Body of pancreas (tissue), 4 donors: Measurements from ENCODE around the gene MIB2. TPM values are rescaled to one million over a fixed set of nuclear protein-coding genes. Genes with fewer than 3 reads are reported as not detected.
A peak's percentile ranks its signal among the peaks of the same experiment; 100 is the strongest.

Experiments
- ATAC-seq: fragments of 150-250 bp; one replicate; pipeline ENCODE4 v1.9.1; 2016
- DNase-seq, 4 donors: peaks; one replicate each; pipeline ENCODE4 v3.0.0-alpha.2; 2019
- H3K27ac ChIP-seq, 4 donors: fragments of 200-600 bp; sonication (generic); 1 replicate in 3 of 4; 2 replicates in 1 of 4; pipeline versions ENCODE4 v1.5.1 to v1.6.1; 2016 to 2019; ENCODE audit warnings: mild to moderate bottlenecking in 1 of 4, mixed read lengths in 1 of 4, moderate library complexity in 1 of 4
- H3K27me3 ChIP-seq, 2 donors: fragments of 200-600 bp; sonication (generic); one replicate each; pipeline ENCODE4 v1.6.0; 2016; ENCODE audit warnings: mild to moderate bottlenecking in 1 of 2
- H3K36me3 ChIP-seq, 2 donors: fragments of 200-600 bp; sonication (generic); replicated peaks in 1 of 2; 2 replicates each; pipeline ENCODE4 v1.5.1; 2016; ENCODE audit warnings: low read depth in 2 of 2; ENCODE audit not compliant: insufficient read depth in 1 of 2
- H3K4me1 ChIP-seq: fragments of 200-600 bp; sonication (generic); one replicate; pipeline ENCODE4 v1.6.0; 2016
- H3K4me3 ChIP-seq, 2 donors: fragments of 200-600 bp; sonication (generic); 1 replicate in 1 of 2; 2 replicates in 1 of 2; pipeline ENCODE4 v1.5.1; 2016 to 2019
- H3K9me3 ChIP-seq, 3 donors: fragments of 200-600 bp; sonication (generic); 1 replicate in 2 of 3; 2 replicates in 1 of 3; pipeline ENCODE4 v1.5.1; 2016
- POLR2A ChIP-seq, 3 donors: fragments of 450-650 bp; IDR thresholded peaks; one replicate each; pipeline ENCODE4 v1.6.1; 2016; ENCODE audit warnings: antibody characterized with exemption in 3 of 3, mild to moderate bottlenecking in 2 of 3
- WGBS, 2 donors: methylation state at CpG; one replicate each; pipeline ENCODE4 v1.1.5; 2017; 5-methylcytosine and 5-hydroxymethylcytosine counted together
- intact Hi-C: fragments of 100-400 bp; cut with DNase I; formaldehyde crosslinking; loops from one replicate; pipeline ENCODE4 v1.15.1; 2023
- total RNA-seq, 2 donors: library from RNA; depleted of rRNA; stranded (reverse); fragments of >200 nt; gene quantifications; one replicate each; pipeline ENCODE4 v1.1.0, GENCODE V29; 2016
- TF ChIP-seq, protein P1 (sequence below), 7 experiments: fragments of 450-650 bp in 4 of 7; fragments of 200-600 bp in 3 of 7; sonication (generic) in 3 of 7; IDR thresholded peaks; one replicate each; pipeline ENCODE4 v1.5.1; 2016 to 2019; ENCODE audit warnings: antibody characterized with exemption in 7 of 7

The MIB2 gene
- total RNA-seq, 2 donors from 2014 or later: 57.6 to 101 TPM

DNA sequence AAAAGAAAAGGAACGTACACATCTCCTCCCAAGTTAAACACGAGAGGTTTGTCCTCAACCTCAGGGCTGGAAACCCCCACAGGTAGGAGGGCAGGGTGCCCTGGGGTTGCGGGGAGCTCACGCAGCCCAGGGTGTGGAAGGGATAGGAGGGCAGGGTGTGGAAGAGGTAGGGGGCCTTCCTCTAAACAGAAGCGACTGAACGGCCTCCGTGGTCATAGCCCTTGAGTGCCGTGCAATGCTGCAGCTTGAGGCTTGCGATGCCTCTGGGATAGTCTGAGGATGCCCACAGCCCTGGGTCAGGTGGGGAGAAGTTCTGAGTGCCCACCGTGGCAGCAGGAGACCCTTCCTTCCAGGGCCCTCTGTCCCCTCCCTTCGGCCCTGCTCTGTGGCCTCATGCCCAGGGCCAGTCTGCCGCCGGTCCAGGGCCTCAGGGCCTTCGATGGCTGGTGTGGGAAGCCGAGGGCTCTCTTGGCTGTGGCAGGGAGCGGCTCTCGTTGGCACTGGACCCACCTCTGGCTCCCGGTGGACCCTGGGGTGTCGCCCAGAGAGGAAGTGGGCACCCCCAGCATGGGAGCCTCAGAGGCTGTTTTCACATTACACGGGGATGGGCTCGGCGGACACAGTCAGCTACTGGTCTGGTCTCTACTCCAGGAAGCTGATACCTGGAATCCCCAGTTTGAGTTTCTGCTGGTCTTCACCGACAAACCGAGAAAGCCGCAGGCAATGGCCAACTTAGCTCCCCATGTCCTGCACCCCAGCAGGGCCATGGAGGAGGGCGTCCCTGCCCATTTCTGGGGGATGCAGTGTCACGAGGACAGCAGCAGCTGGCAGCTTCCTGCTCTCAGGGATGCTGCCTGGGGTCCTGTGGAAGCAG is 49.9 kb downstream of the MIB2 start:
- TF ChIP-seq POLR2A (IDR thresholded peaks at IDR 0.05): no peak
- TF ChIP-seq, protein P1, sequence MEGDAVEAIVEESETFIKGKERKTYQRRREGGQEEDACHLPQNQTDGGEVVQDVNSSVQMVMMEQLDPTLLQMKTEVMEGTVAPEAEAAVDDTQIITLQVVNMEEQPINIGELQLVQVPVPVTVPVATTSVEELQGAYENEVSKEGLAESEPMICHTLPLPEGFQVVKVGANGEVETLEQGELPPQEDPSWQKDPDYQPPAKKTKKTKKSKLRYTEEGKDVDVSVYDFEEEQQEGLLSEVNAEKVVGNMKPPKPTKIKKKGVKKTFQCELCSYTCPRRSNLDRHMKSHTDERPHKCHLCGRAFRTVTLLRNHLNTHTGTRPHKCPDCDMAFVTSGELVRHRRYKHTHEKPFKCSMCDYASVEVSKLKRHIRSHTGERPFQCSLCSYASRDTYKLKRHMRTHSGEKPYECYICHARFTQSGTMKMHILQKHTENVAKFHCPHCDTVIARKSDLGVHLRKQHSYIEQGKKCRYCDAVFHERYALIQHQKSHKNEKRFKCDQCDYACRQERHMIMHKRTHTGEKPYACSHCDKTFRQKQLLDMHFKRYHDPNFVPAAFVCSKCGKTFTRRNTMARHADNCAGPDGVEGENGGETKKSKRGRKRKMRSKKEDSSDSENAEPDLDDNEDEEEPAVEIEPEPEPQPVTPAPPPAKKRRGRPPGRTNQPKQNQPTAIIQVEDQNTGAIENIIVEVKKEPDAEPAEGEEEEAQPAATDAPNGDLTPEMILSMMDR (IDR thresholded peaks at IDR 0.05): no peak
- Histone ChIP-seq H3K9me3 (no peaks in the 10 kb centered on the region), H3K4me1 (peaks cover 18% of the 10 kb centered on the region), H3K36me3 (peaks cover 0 to 11% of the 10 kb centered on the region in 2 donors), H3K27ac (peak overlapping the region; percentile 58 to 78 (median 64)), H3K27me3 (no peaks in the 10 kb centered on the region), H3K4me3 (no peak overlapping the region)
- DNase-seq (peak in 1 of 4 donors; percentile 22), ATAC-seq (peak; percentile 4)
- intact Hi-C loops: no loop called here
- WGBS, 2 donors: 85 to 86% methylated on average over 14 to 27 of the region's 27 CpGs

DNA sequence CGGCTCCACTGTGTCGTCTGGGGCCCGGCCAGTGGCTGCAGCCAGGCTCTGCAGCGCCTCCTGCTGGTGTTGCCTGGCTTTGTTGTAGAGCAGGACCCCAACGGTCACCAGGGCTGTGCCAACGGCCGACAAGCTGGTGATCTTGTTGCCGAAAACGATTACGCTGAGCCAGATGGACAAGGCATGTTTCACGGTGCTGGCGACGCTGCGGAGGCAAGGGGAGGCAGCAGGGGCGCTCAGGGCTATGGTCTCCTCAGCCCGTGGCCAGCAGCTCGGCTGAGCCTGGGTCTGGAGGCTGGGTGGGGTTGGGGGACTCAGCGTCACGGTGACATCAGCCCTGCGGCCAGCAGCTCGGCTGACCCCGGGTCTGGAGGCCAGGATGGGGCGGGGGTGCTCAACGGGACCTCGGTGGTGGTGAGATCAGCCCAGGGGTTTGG is 50.5 kb downstream of the MIB2 start:
- intact Hi-C loops: no loop called here
- ATAC-seq: no peak
- no peak overlapping the region for H3K4me3 ChIP-seq
- no peaks in the 10 kb centered on the region for H3K9me3 ChIP-seq
- peaks cover 0 to 11% of the 10 kb centered on the region in 2 donors for H3K36me3 ChIP-seq
- H3K27ac ChIP-seq: peak overlapping the region in 1 of 4 donors; percentile 78
- DNase-seq: peak in 2 of 4 donors; percentile 13 to 23
- H3K4me1 ChIP-seq: peaks cover 18% of the 10 kb centered on the region
- TF ChIP-seq POLR2A (IDR thresholded peaks at IDR 0.05): no peak
- TF ChIP-seq, protein P1 (IDR thresholded peaks at IDR 0.05): peak in 2 of 7 experiments; percentile 14 to 24
- H3K27me3 ChIP-seq: no peaks in the 10 kb centered on the region
- 73 to 78% methylated on average over 14 to 25 of the region's 25 CpGs for WGBS, 2 donors

DNA sequence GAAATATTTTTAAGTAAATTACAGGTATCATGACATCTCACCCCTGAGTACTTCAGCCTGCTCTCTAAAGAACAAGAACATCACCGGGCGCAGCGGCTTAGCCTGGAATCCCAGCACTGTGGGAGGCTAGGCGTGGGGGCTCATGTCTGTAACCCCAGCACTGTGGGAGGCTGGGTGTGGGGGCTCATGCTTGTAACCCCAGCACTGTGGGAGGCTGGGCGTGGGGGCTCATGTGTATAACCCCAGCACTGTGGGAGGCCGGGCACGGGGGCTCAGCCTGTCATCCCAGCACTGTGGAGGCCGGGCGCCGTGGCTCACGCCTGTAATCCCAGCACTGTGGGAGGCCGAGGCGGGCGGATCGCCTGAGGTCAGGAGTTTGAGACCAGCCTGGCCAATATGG is 51.2 kb downstream of the MIB2 start:
- ATAC-seq (no peak), DNase-seq (peak in 2 of 4 donors; percentile 4 to 9)
- TF ChIP-seq, protein P1 (IDR thresholded peaks at IDR 0.05): no peak
- no peak for TF ChIP-seq POLR2A (IDR thresholded peaks at IDR 0.05)
- Histone ChIP-seq H3K27me3 (no peaks in the 10 kb centered on the region), H3K4me1 (peaks cover 18% of the 10 kb centered on the region), H3K27ac (no peak overlapping the region), H3K9me3 (no peaks in the 10 kb centered on the region), H3K4me3 (no peak overlapping the region), H3K36me3 (peaks cover 0 to 15% of the 10 kb centered on the region in 2 donors)
- WGBS, 2 donors: 92 to 98% methylated on average over 9 to 13 of the region's 15 CpGs
- intact Hi-C loops: no loop called here

DNA sequence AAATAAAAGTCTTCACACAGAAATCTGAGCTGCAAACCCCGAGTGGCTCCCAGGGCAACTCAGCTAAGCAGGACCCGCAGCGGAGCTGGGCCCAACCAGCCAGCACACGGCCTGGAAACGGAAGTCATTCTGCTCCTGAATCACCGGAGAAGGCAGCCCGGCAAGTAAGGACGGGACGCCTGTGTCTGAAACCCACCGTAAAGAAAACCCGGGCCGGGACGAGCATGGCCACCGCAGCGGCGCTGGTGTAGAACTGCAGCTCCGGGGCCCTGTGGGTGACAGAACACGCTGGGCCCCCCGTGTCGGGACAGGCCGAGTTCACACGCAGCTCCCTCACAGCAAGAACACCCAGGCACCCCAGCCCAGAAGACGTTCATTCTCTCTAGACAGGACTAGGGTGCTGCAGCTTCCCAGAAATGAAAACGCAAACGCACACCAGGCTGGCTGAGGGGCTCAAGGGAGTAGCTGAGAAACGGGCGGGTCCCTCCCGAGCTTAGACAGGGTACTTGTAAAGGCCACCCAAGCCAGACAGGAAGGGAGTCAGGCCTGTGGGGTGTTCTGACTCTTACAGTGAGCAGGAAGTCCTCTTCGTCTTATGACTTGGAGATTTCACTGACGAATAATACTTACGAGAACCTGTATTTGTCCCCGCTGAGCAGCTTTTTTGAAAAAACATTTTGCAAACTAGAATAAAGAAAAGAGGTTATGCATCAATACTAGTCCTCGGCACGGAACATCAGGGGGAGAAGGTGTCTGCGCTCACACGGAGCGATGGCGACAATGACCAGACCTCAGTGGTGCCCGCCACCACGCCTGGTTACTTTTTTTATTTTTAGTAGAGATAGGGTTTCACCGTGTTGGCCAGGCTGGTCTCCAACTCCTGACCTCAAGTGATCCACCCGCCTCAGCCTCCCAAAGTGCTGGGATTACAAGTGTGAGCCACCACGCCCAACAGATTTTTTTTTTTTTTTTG is 54.5 kb downstream of the MIB2 start:
- DNase-seq (peak in 1 of 4 donors; percentile 5), ATAC-seq (no peak)
- intact Hi-C loops: no loop called here
- H3K4me3 ChIP-seq: no peak overlapping the region
- no peaks in the 10 kb centered on the region for H3K27me3 ChIP-seq
- H3K4me1 ChIP-seq: peaks cover 6% of the 10 kb centered on the region
- no peaks in the 10 kb centered on the region for H3K9me3 ChIP-seq
- WGBS, 2 donors: 91% methylated on average over 29 to 43 of the region's 43 CpGs
- H3K36me3 ChIP-seq: peaks cover 0 to 15% of the 10 kb centered on the region in 2 donors
- TF ChIP-seq POLR2A (IDR thresholded peaks at IDR 0.05): no peak
- TF ChIP-seq, protein P1 (IDR thresholded peaks at IDR 0.05): no peak
- H3K27ac ChIP-seq: no peak overlapping the region
